CD4-positive, alpha-beta memory T cell (primary cell): ENCODE results near the gene INPP5J. TPM values are rescaled to one million over a fixed set of nuclear protein-coding genes. Genes with fewer than 3 reads are reported as not detected.

ENCODE experiments used
- CTCF ChIA-PET: fragments of 350-600 bp; sonication (Branson Sonifier 250); formaldehyde crosslinking; loops from one replicate; lab custom pipeline; 2021; ENCODE audit warnings: inconsistent platforms; ENCODE audit not compliant: partially characterized antibody; lab: Charles Lee
- POLR2A ChIA-PET: fragments of 350-600 bp; sonication (Branson Sonifier 250); formaldehyde crosslinking; loops from one replicate; lab custom pipeline; 2021; ENCODE audit not compliant: partially characterized antibody; lab: Charles Lee
- DNase-seq, 5 donors: peaks; one replicate each; pipeline versions ENCODE4 v3.0.0 to v3.0.0-alpha.2; 2020 to 2022; ENCODE audit warnings: mixed read lengths in 1 of 5
- H3K27ac ChIP-seq: one replicate; pipeline ENCODE4 v1.7.0; 2013; ENCODE audit warnings: low read depth, low read length
- H3K27me3 ChIP-seq: 2 replicates; pipeline ENCODE4 v1.7.0; 2013; ENCODE audit warnings: mild to moderate bottlenecking, low read length, moderate library complexity; ENCODE audit not compliant: insufficient read depth
- H3K36me3 ChIP-seq: 2 replicates; pipeline ENCODE4 v1.7.0; 2013; ENCODE audit warnings: mild to moderate bottlenecking, low read length, moderate library complexity; ENCODE audit not compliant: insufficient read depth
- H3K4me1 ChIP-seq: 2 replicates; pipeline ENCODE4 v1.7.0; 2013; ENCODE audit warnings: mild to moderate bottlenecking, low read length, moderate library complexity; ENCODE audit not compliant: insufficient read depth
- H3K4me3 ChIP-seq, 2 donors: one replicate each; pipeline ENCODE4 v1.7.0; 2013; ENCODE audit warnings: low read length in 2 of 2, mild to moderate bottlenecking in 1 of 2
- H3K9me3 ChIP-seq, 2 donors: one replicate each; pipeline ENCODE4 v1.7.0; 2013; ENCODE audit warnings: low read length in 2 of 2, control low read depth in 1 of 2; ENCODE audit not compliant: control insufficient read depth in 1 of 2
- H3K27ac Mint-ChIP-seq, 7 donors: one replicate each; pipeline ENCODE4 v1.8.0; 2020 to 2021; ENCODE audit warnings: mixed read lengths in 7 of 7, mild to moderate bottlenecking in 6 of 7, inconsistent platforms in 3 of 7, moderate library complexity in 3 of 7
- H3K27me3 Mint-ChIP-seq, 2 donors: one replicate each; pipeline ENCODE4 v1.8.0; 2020 to 2021; ENCODE audit warnings: mixed read lengths in 2 of 2
- H3K36me3 Mint-ChIP-seq, 2 donors: one replicate each; pipeline ENCODE4 v1.8.0; 2020 to 2021; ENCODE audit warnings: mixed read lengths in 2 of 2, inconsistent platforms in 1 of 2, mild to moderate bottlenecking in 1 of 2
- H3K4me1 Mint-ChIP-seq, 4 donors: one replicate each; pipeline ENCODE4 v1.8.0; 2020 to 2021; ENCODE audit warnings: mixed read lengths in 4 of 4, mild to moderate bottlenecking in 1 of 4
- H3K4me3 Mint-ChIP-seq, 8 donors: one replicate each; pipeline ENCODE4 v1.8.0; 2020 to 2021; ENCODE audit warnings: mixed read lengths in 8 of 8, mild to moderate bottlenecking in 7 of 8, moderate library complexity in 6 of 8, inconsistent platforms in 3 of 8
- H3K9me3 Mint-ChIP-seq, 8 donors: one replicate each; pipeline ENCODE4 v1.8.0; 2020 to 2021; ENCODE audit warnings: mixed read lengths in 8 of 8, mild to moderate bottlenecking in 5 of 8, inconsistent platforms in 3 of 8, moderate library complexity in 1 of 8
- intact Hi-C: fragments of 100-400 bp; cut with micrococcal nuclease; formaldehyde crosslinking; loops from one replicate; pipeline ENCODE4 v1.15.1; 2023
- polyA plus RNA-seq, 2 donors: library from polyadenylated mRNA; unstranded; fragments of 300-500 nt; fragmentation: Illumina TruSeq; gene quantifications; one replicate each; pipeline ENCODE4 v1.2.3, GENCODE V29; 2021
- total RNA-seq, 2 experiments: library from RNA; stranded (reverse); gene quantifications; one replicate each; pipeline ENCODE4 v1.2.3, GENCODE V29; 2021

Gene INPP5J
- total and polyA plus RNA-seq, 4 experiments from 2014 or later, result 0.15 to 0.22 TPM; not detected in 2

GRCh38 chr22:31092161-31092560 is 30.6 kb upstream of the INPP5J start:
- H3K36me3 Mint-ChIP-seq, result no peaks in the 10 kb centered on the region
- Histone ChIP-seq H3K36me3 (no peaks in the 10 kb centered on the region), H3K4me1 (no peaks in the 10 kb centered on the region), H3K27ac (no peak overlapping the region), H3K4me3 (no peak overlapping the region), H3K27me3 (no peaks in the 10 kb centered on the region), H3K9me3 (no peaks in the 10 kb centered on the region)
- ChIA-PET POLR2A (interaction anchor here (1.1 kb wide), 1 partner anchor 11 kb away, joined by 3 read pairs; the partner anchor contains the start of gene SMTN), CTCF (interaction anchor here (2.5 kb wide), 1 partner anchor 7 kb away, joined by 7 read pairs; no protein-coding TSS in a partner anchor)
- H3K4me1 Mint-ChIP-seq, result peaks cover 0 to 2% (median 0%) of the 10 kb centered on the region in 4 donors
- no peaks in the 10 kb centered on the region for H3K27me3 Mint-ChIP-seq
- intact Hi-C loops, result no loop called here
- H3K27ac Mint-ChIP-seq, result peak overlapping the region in 1 of 7 donors; percentile 48
- no peaks in the 10 kb centered on the region for H3K9me3 Mint-ChIP-seq
- no peak overlapping the region for H3K4me3 Mint-ChIP-seq
- no peak for DNase-seq

GRCh38 chr22:31093086-31093850 is 29.5 kb upstream of the INPP5J start:
- no peaks in the 10 kb centered on the region for H3K9me3 ChIP-seq
- intact Hi-C loops, result no loop called here
- no peaks in the 10 kb centered on the region for H3K36me3 Mint-ChIP-seq
- H3K4me3 ChIP-seq, result no peak overlapping the region
- POLR2A ChIA-PET, result interaction anchor here (1.0 to 1.1 kb wide), 2 partner anchors 12 kb away, joined by 3 to 4 read pairs; partner anchors contain the start of gene SMTN
- H3K27me3 Mint-ChIP-seq, result no peaks in the 10 kb centered on the region
- peaks cover 0 to 2% (median 0%) of the 10 kb centered on the region in 4 donors for H3K4me1 Mint-ChIP-seq
- no peaks in the 10 kb centered on the region for H3K4me1 ChIP-seq
- H3K27ac ChIP-seq, result no peak overlapping the region
- no peaks in the 10 kb centered on the region for H3K36me3 ChIP-seq
- H3K9me3 Mint-ChIP-seq, result no peaks in the 10 kb centered on the region
- DNase-seq, result no peak
- H3K27me3 ChIP-seq, result no peaks in the 10 kb centered on the region
- no peak overlapping the region for H3K27ac Mint-ChIP-seq
- no peak overlapping the region for H3K4me3 Mint-ChIP-seq
- CTCF ChIA-PET, result interaction anchor here (2.5 kb wide), 1 partner anchor 8 kb away, joined by 7 read pairs; no protein-coding TSS in a partner anchor

GRCh38 chr22:31094021-31094551 is 28.7 kb upstream of the INPP5J start:
- Histone ChIP-seq H3K4me1 (no peaks in the 10 kb centered on the region), H3K36me3 (no peaks in the 10 kb centered on the region), H3K9me3 (no peaks in the 10 kb centered on the region), H3K4me3 (no peak overlapping the region), H3K27ac (no peak overlapping the region), H3K27me3 (no peaks in the 10 kb centered on the region)
- Mint-ChIP-seq H3K27me3 (no peaks in the 10 kb centered on the region), H3K9me3 (no peaks in the 10 kb centered on the region), H3K27ac (no peak overlapping the region), H3K4me3 (no peak overlapping the region), H3K36me3 (no peaks in the 10 kb centered on the region), H3K4me1 (no peaks in the 10 kb centered on the region)
- intact Hi-C loops, result no loop called here
- POLR2A ChIA-PET, result interaction anchor here (1.0 kb wide), 1 partner anchor 11 kb away, joined by 4 read pairs; no protein-coding TSS in a partner anchor
- DNase-seq, result no peak
- CTCF ChIA-PET, result interaction anchor here (0.7 to 2.5 kb wide), 3 partner anchors 9 to 179 kb away, joined by 3 to 7 read pairs (median 4); no protein-coding TSS in a partner anchor

GRCh38 chr22:31094741-31095140 is 28.0 kb upstream of the INPP5J start:
- Histone ChIP-seq H3K4me1 (no peaks in the 10 kb centered on the region), H3K4me3 (no peak overlapping the region), H3K9me3 (no peaks in the 10 kb centered on the region), H3K36me3 (no peaks in the 10 kb centered on the region), H3K27me3 (no peaks in the 10 kb centered on the region), H3K27ac (no peak overlapping the region)
- DNase-seq, result no peak
- H3K9me3 Mint-ChIP-seq, result no peaks in the 10 kb centered on the region
- intact Hi-C loops, result no loop called here
- no peak overlapping the region for H3K4me3 Mint-ChIP-seq
- no peaks in the 10 kb centered on the region for H3K36me3 Mint-ChIP-seq
- H3K27me3 Mint-ChIP-seq, result no peaks in the 10 kb centered on the region
- peak overlapping the region in 3 of 7 donors; percentile 35 to 62 (median 42) for H3K27ac Mint-ChIP-seq
- ChIA-PET POLR2A (interaction anchor here (0.8 kb wide), 1 partner anchor 12 kb away, joined by 4 read pairs; the partner anchor contains the start of gene SELENOM), CTCF (interaction anchor here (0.7 to 2.5 kb wide), 3 partner anchors 10 to 178 kb away, joined by 3 to 7 read pairs (median 4); no protein-coding TSS in a partner anchor)
- H3K4me1 Mint-ChIP-seq, result no peaks in the 10 kb centered on the region

DNA sequence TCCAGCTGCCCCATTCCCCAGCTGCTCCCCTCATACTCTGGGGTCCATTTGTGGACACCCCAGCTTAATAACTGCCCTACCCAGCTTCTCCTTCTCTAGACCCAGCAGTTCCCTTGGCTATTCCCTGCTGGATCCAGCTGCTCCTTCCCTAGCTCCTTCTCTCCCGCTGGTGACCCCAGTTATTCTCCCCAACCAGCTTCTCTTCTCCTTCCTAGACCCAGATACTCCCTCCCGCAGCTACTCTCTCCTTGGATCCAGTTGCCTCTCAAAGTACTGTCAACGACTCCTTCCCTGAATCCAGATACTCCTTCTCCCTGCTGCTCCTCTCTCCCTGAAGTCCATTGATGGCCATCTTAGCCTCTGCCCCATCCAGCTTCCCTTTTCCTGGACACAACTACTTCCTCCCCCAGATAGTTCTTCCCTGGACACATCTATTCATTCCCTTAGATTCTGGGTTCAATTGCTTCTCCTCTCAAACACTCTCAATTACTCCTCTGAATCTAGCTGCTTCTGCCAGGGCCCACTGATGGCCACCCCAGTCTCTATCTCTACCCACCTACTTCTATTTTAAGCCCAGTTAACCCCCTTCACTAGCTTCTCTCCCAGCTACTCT is 27.0 kb upstream of the INPP5J start:
- H3K4me1 ChIP-seq, result no peaks in the 10 kb centered on the region
- ChIA-PET CTCF (interaction anchor here (0.8 to 1.3 kb wide), 6 partner anchors 9 to 461 kb away, joined by 3 to 5 read pairs (median 3); partner anchors contain the start of genes LIMK2 and SELENOM), POLR2A (interaction anchor here (0.7 to 1.5 kb wide), 4 partner anchors 10 to 155 kb away, joined by 3 to 4 read pairs (median 4); partner anchors contain the start of gene SELENOM)
- H3K36me3 ChIP-seq, result no peaks in the 10 kb centered on the region
- no peaks in the 10 kb centered on the region for H3K9me3 ChIP-seq
- peak overlapping the region in 1 of 7 donors; percentile 19 for H3K27ac Mint-ChIP-seq
- no peaks in the 10 kb centered on the region for H3K36me3 Mint-ChIP-seq
- H3K4me1 Mint-ChIP-seq, result no peaks in the 10 kb centered on the region
- intact Hi-C loops, result no loop called here
- H3K4me3 ChIP-seq, result no peak overlapping the region
- no peaks in the 10 kb centered on the region for H3K9me3 Mint-ChIP-seq
- H3K27me3 Mint-ChIP-seq, result no peaks in the 10 kb centered on the region
- no peaks in the 10 kb centered on the region for H3K27me3 ChIP-seq
- no peak for DNase-seq
- no peak overlapping the region for H3K27ac ChIP-seq
- H3K4me3 Mint-ChIP-seq, result no peak overlapping the region

GRCh38 chr22:31096657-31097279 is 26.0 kb upstream of the INPP5J start:
- no peaks in the 10 kb centered on the region for H3K36me3 ChIP-seq
- H3K4me1 ChIP-seq, result no peaks in the 10 kb centered on the region
- intact Hi-C loops, result no loop called here
- no peaks in the 10 kb centered on the region for H3K36me3 Mint-ChIP-seq
- H3K4me3 ChIP-seq, result no peak overlapping the region
- ChIA-PET POLR2A (interaction anchor here (1.0 to 1.5 kb wide), 2 partner anchors 9 to 11 kb away, joined by 3 to 4 read pairs; partner anchors contain the start of gene SELENOM), CTCF (interaction anchor here (1.0 kb wide), 1 partner anchor 8 kb away, joined by 3 read pairs; no protein-coding TSS in a partner anchor)
- H3K9me3 ChIP-seq, result no peaks in the 10 kb centered on the region
- H3K4me1 Mint-ChIP-seq, result no peaks in the 10 kb centered on the region
- no peak for DNase-seq
- H3K4me3 Mint-ChIP-seq, result no peak overlapping the region
- H3K27ac Mint-ChIP-seq, result no peak overlapping the region
- no peaks in the 10 kb centered on the region for H3K27me3 Mint-ChIP-seq
- H3K27ac ChIP-seq, result no peak overlapping the region
- no peaks in the 10 kb centered on the region for H3K9me3 Mint-ChIP-seq
- H3K27me3 ChIP-seq, result no peaks in the 10 kb centered on the region
